Renal pelvis (tissue), 4 donors: ENCODE measurements around the gene INMT. TPM values are rescaled to one million over a fixed set of nuclear protein-coding genes. Genes with fewer than 3 reads are reported as not detected.

ENCODE experiments used
- DNase-seq: peaks from one replicate; pipeline ENCODE4 v3.0.0-alpha.2; 2013
- polyA plus RNA-seq, 3 donors: library from polyadenylated mRNA; unstranded; fragments of 120-200 nt; gene quantifications; one replicate each; pipeline ENCODE4 v1.2.1, GENCODE V29; 2013; ENCODE audit not compliant: insufficient read length in 3 of 3

INMT gene
- polyA plus RNA-seq, 3 donors: 1.1 to 1.5 (median 1.3) TPM

- DNase-seq: no peak
Measured at GRCh38 chr7:30780941-30781340, 29.0 kb downstream of the INMT start.

- no peak for DNase-seq
Measured at GRCh38 chr7:30782690-30783089, 30.8 kb downstream of the INMT start.

GRCh38 chr7:30785786-30786185 is 33.9 kb downstream of the INMT start:
- DNase-seq: no peak

DNA sequence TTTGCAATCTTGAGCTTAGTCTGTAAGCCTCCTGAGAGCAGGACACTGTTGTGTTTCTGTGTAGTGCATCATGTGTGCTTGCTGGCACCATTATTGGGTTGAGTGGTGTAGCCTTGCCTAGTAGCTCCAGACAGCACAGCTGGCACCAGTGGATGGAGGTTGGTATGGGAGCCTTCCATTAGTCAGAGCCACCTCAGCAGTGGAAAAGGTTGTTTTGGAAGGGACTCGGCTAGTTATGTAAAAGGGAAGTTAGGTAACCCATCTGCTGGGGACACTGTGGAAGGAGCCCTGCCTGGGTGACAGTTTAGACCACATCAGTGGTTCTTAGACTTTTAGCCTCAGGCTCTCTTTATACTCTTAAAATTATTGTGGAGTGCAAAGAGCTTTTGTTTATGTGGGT is 35.6 kb downstream of the INMT start:
- DNase-seq: no peak

DNA sequence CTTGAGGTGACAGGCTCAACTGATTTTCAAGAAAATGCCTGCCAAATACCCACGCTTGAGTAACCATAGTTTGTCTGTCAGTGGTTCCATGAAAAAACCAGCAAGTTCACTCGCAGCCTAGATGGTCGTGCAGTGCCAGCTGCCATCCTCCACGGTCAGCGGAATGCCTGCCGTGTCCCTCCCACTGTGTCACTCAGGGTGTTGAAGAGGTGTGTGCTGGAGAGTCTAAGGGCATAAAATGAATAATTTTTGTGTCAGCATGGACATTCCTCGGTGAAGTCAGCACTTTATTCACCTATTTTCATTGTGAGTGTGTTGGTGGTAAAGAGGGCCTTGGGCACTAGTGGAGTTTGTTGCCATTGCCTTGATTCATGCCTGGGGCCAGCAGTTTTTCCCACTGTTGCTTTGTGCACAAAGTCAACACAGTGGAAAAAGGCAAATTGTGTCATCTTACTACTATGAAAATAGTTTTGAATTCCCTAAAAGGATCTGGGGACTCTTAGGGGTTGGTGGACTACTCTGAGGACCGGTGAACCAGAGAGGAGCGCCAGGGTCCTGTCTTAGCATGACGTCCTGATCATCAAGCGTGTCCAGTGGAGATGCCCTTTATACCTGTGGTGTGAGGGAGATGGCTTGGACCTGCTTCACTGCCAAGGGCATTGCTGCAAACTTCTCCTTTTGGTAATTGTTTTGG is 36.9 kb downstream of the INMT start:
- no peak for DNase-seq

- DNase-seq: no peak
Measured at GRCh38 chr7:30789334-30789711, 37.4 kb downstream of the INMT start.

GRCh38 chr7:30790356-30790755 is 38.4 kb downstream of the INMT start:
- DNase-seq: no peak

DNA sequence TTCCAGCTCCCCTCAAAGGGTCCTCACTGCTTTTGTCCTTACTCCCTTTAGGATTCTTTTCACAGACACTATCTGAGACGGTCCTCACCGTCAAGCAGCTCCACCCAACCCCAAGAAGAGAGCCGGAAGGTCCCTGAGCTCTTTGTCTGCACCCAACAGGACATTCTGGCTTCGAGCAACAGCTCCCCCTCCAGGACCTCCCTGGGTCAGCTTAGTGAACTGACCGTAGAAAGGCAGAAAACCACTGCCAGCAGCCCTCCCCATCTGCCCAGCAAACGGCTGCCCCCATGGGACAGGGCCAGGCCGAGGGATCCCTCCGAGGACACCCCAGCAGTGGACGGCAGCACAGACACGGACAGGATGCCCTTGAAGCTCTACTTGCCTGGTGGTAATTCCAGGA is 39.2 kb downstream of the INMT start:
- DNase-seq: no peak

DNA sequence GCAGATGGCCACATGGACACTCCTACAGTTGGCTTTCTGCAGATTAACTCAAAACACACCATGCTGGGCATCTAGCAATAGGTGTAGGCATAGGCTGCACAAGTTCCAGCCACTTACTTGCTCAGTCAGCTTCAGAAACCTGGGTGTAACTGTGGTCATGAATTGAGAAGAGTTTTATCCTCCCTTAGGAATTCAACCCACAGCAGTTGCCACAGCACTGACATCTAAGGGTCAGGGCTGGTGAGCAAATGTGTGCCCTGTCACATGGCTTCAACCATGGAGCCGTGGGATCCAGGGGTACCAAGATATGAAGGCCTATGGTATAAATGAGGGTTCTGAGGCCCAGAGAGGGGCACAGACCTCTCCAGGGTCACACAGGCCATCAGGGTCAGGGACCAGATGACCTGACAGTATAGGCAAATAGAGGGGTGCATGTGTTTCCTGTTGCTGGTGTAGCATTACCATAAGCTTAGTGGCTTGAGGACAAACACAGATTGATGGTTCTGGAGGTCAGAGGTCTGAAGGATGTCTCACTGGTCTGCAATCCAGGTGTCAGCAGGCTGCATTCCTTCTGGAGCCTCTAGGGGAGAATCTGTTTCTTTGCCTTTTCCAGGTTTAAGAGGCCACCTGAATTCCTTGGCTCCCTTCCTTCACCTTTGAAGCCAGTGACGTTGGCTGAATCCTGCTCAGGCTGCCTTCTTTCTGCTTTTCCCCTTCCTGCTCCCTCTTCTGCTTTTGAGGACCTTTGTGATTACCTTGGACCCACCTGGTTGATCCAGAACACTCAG is 43.4 kb downstream of the INMT start:
- no peak for DNase-seq

- no peak for DNase-seq
Measured at GRCh38 chr7:30796105-30796869, 44.4 kb downstream of the INMT start.

GRCh38 chr7:30797176-30798040 is 45.5 kb downstream of the INMT start:
- DNase-seq: no peak

GRCh38 chr7:30799206-30799975 is 47.5 kb downstream of the INMT start:
- no peak for DNase-seq

- no peak for DNase-seq
Measured at GRCh38 chr7:30799976-30800661, 48.2 kb downstream of the INMT start.

DNA sequence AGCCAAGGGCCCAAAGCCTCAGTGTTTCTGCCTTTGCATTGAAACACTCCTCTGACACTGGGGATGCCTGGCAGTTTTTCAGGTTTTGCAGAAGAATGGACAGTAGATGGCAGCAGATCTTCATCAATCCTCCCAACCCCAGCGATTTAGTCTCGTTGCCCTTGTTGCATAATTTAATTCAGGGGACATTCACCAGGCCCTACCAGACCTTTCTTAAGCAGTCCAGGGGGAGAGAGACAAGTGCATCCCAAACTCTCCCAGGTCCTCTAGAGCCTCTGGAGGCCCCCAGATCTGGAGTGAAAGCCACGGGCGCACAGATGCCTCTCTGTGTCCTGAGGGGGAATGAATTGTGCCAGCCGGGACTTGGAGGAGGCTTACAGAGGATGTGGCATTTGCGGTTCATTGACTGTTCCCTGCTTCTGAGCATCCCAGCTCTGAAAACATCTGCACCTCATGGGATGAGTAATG is 48.9 kb downstream of the INMT start:
- peak; percentile 64 for DNase-seq

- no peak for DNase-seq
Measured at GRCh38 chr7:30802812-30803211, 50.9 kb downstream of the INMT start.

DNA sequence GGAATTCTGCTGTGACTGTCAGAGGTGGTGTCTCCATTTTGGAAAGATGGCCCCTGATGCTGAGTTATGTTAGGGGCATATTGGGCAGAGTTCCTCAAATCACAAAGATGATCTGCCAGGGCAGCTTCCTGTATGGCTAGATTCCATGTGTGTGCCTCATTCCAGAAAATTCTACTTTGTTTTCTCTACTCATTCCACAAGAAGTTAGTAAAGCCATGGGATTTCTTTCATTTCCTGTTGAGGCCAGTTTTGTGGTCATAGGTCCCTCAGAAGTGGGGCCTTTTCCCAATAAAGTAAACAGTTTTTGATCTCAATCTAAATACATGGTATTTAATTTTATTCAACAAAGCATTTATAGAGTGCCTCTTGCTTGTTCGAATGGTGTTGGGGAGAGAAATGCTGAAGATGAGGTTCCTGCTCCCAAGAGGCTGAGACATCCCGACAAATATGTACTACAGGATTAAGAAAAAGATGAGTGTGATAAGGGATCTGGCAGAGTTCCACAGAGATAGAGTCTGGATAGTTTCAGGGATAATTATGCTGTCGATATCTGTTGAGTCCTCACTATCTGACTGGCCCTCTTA is 52.2 kb downstream of the INMT start:
- no peak for DNase-seq

GRCh38 chr7:30805081-30805691 is 53.3 kb downstream of the INMT start:
- no peak for DNase-seq

DNA sequence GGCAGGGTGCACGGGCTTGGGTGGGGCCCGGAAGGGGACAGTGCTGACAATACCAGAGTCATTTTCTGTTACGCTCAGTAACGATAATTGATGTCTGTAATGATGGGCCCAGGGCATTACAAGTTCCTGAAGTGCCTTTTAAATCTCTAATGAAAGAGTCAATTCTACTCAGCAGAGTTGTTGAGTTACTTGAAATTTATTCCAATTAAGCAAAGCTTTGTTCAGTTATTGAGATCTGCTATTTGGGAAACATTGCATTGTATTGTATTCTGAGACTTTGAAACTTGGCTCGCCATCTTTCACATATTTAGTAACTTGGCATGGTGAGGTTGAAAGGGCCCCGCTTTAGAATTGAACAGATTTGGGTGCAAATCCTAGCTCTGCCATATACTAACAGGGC is 54.0 kb downstream of the INMT start:
- no peak for DNase-seq
